Progenitor cell of endocrine pancreas (in vitro differentiated cells): ENCODE results near the gene NCAM2. TPM values are rescaled to one million over a fixed set of nuclear protein-coding genes. Genes with fewer than 3 reads are reported as not detected.

Experiments used
- DNase-seq: peaks from one replicate; pipeline ENCODE4 v3.0.0; 2021; ENCODE audit warnings: low spot score; ENCODE audit not compliant: unreplicated experiment
- H3K27ac Mint-ChIP-seq: 2 replicates; pipeline ENCODE4 v1.8.0; 2021; ENCODE audit warnings: mild to moderate bottlenecking, moderate library complexity, mixed read lengths
- H3K27me3 Mint-ChIP-seq: 2 replicates; pipeline ENCODE4 v1.8.0; 2021; ENCODE audit warnings: mixed read lengths
- H3K36me3 Mint-ChIP-seq: 2 replicates; pipeline ENCODE4 v1.8.0; 2022; ENCODE audit warnings: mixed read lengths; ENCODE audit not compliant: insufficient read depth
- H3K4me1 Mint-ChIP-seq: 2 replicates; pipeline ENCODE4 v1.8.0; 2021; ENCODE audit warnings: low read depth, mixed read lengths
- H3K4me3 Mint-ChIP-seq: 2 replicates; pipeline ENCODE4 v1.8.0; 2021; ENCODE audit warnings: low read depth, mild to moderate bottlenecking, moderate library complexity, mixed read lengths
- H3K9me3 Mint-ChIP-seq: 2 replicates; pipeline ENCODE4 v1.8.0; 2021; ENCODE audit warnings: low read depth, mixed read lengths
- CTCF ChIP-seq: fragments of 200-600 bp; sonication (generic); IDR thresholded peaks from one replicate; pipeline ENCODE4 v1.5.0; 2021; ENCODE audit warnings: antibody characterized with exemption, mild to moderate bottlenecking; ENCODE audit not compliant: unreplicated experiment
- total RNA-seq: library from RNA; stranded (reverse); gene quantifications from 2 replicates; pipeline ENCODE4 v1.2.1, GENCODE V29; 2021

The NCAM2 gene
- total RNA-seq, 1 donor from 2014 or later, result 0.60 TPM

- Mint-ChIP-seq H3K4me3 (no peak overlapping the region), H3K27me3 (no peaks in the 10 kb centered on the region), H3K9me3 (no peaks in the 10 kb centered on the region), H3K27ac (no peak overlapping the region), H3K4me1 (no peaks in the 10 kb centered on the region), H3K36me3 (no peaks in the 10 kb centered on the region)
- no peak for TF ChIP-seq CTCF
- no peak for DNase-seq
These were observed 21.5 kb downstream of the NCAM2 start for GRCh38 chr21:21019681-21020080.

- TF ChIP-seq CTCF, result no peak
- Mint-ChIP-seq H3K36me3 (no peaks in the 10 kb centered on the region), H3K27me3 (no peaks in the 10 kb centered on the region), H3K27ac (no peak overlapping the region), H3K9me3 (no peaks in the 10 kb centered on the region), H3K4me1 (no peaks in the 10 kb centered on the region), H3K4me3 (no peak overlapping the region)
- no peak for DNase-seq
These were observed 27.5 kb downstream of the NCAM2 start for GRCh38 chr21:21025742-21026141.

- H3K4me1 Mint-ChIP-seq, result no peaks in the 10 kb centered on the region
- no peak for DNase-seq
- no peaks in the 10 kb centered on the region for H3K9me3 Mint-ChIP-seq
- no peaks in the 10 kb centered on the region for H3K36me3 Mint-ChIP-seq
- no peak overlapping the region for H3K4me3 Mint-ChIP-seq
- no peak overlapping the region for H3K27ac Mint-ChIP-seq
- H3K27me3 Mint-ChIP-seq, result no peaks in the 10 kb centered on the region
- no peak for TF ChIP-seq CTCF
These were observed 30.1 kb downstream of the NCAM2 start for GRCh38 chr21:21028275-21028820.

- H3K4me1 Mint-ChIP-seq, result no peaks in the 10 kb centered on the region
- no peak for TF ChIP-seq CTCF
- no peak overlapping the region for H3K27ac Mint-ChIP-seq
- H3K4me3 Mint-ChIP-seq, result no peak overlapping the region
- H3K27me3 Mint-ChIP-seq, result no peaks in the 10 kb centered on the region
- no peaks in the 10 kb centered on the region for H3K36me3 Mint-ChIP-seq
- H3K9me3 Mint-ChIP-seq, result no peaks in the 10 kb centered on the region
- DNase-seq, result no peak
These were observed 31.0 kb downstream of the NCAM2 start for GRCh38 chr21:21029164-21029563.

DNA sequence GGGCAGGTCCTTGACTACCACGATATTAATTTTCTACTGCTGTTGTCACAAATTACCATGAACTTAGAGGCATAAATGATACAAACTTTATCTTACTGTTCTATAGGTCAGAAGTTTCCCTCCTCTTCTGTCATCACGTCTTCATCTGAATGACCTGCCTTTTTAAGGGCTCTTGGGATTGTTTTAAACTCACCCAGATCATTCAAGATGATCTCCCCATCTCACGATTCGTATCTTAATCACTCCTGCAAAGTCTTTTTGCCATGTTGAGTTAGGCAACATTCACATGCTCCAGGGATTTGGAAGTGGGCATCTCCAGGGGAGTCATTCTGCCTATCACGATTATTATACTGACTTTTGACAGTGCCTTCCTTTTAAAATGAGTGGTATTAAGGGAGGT, 32.1 kb downstream of the NCAM2 start:
- Mint-ChIP-seq H3K9me3 (no peaks in the 10 kb centered on the region), H3K4me3 (no peak overlapping the region), H3K36me3 (no peaks in the 10 kb centered on the region), H3K4me1 (no peaks in the 10 kb centered on the region), H3K27ac (no peak overlapping the region), H3K27me3 (no peaks in the 10 kb centered on the region)
- DNase-seq, result no peak
- TF ChIP-seq CTCF, result no peak
